DND-41 (cell line): ENCODE results near the gene AKAP14.

Source experiments
- CTCF ChIP-seq: IDR thresholded peaks from 2 replicates; pipeline ENCODE4 v1.5.1; 2012; ENCODE audit warnings: borderline replicate concordance, low read length, moderate library complexity, mild to moderate bottlenecking; ENCODE audit not compliant: poor library complexity, severe bottlenecking; ENCODE audit errors: extremely low read depth
- EZH2 ChIP-seq: IDR thresholded peaks from 3 replicates; pipeline ENCODE4 v1.6.1; 2012; ENCODE audit warnings: borderline replicate concordance, low read depth, mild to moderate bottlenecking, moderate library complexity, low read length, inconsistent platforms; ENCODE audit not compliant: severe bottlenecking

GRCh38 chrX:119948381-119948780 is 52.7 kb downstream of the AKAP14 start:
- TF ChIP-seq CTCF (peak; percentile 40), EZH2 (no peak)
